GM12891 (cell line): Measurements from ENCODE around the gene GABBR2.

Experiments
- POLR2A ChIP-seq: IDR thresholded peaks from 2 replicates; pipeline ENCODE4 v1.6.1; 2011; ENCODE audit warnings: low read depth, low read length, control low read depth
- POLR2AphosphoS5 ChIP-seq: IDR thresholded peaks from 2 replicates; pipeline ENCODE4 v1.6.1; 2011; ENCODE audit warnings: low read depth, low read length, control low read depth

GRCh38 chr9:98438666-98439065, 270.1 kb downstream of the GABBR2 start:
- no peak for TF ChIP-seq POLR2AphosphoS5
- TF ChIP-seq POLR2A, result no peak
